ENCODE data around the gene LIPI.

GRCh38 chr21:14084068-14084501 is 126.7 kb downstream of the LIPI start:
- no peak for TF ChIP-seq CREB1 (CRISPR knock-in tag; IDR thresholded peaks at IDR 0.05; ENCODE audit: low read depth)
- TF ChIP-seq CTCF (conservative IDR thresholded peaks at IDR 0.05; ENCODE audit: low read depth in 2 of 2): no peak
- no peak for TF ChIP-seq POLR2AphosphoS5 (IDR thresholded peaks at IDR 0.05; ENCODE audit: low read depth)
- TF ChIP-seq EZH2 (IDR thresholded peaks at IDR 0.05; ENCODE audit: low read depth, unreplicated experiment): no peak

Data from GM23338 (cell line).